ENCODE data around the gene KDM1B.

DNA sequence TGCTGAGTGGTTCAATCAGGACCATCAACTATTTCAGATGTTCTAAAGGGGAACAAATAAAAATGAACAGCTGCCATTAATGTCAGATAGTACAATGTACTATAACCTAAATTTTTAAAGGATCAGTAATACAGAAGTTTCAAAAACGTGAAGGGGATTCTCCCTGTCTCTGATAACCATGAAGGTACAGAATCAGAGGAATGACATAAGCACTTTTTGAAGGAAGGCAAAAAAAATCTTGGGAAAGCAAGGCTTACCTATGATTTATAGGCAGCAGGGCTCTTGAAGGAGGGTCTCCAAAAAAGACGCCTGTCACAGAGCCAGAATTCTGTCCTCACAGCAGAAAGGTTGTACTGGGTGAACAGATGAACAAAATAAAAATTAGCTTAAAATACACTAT, 89.0 kb downstream of the KDM1B start:
- TF ChIP-seq, protein P1, sequence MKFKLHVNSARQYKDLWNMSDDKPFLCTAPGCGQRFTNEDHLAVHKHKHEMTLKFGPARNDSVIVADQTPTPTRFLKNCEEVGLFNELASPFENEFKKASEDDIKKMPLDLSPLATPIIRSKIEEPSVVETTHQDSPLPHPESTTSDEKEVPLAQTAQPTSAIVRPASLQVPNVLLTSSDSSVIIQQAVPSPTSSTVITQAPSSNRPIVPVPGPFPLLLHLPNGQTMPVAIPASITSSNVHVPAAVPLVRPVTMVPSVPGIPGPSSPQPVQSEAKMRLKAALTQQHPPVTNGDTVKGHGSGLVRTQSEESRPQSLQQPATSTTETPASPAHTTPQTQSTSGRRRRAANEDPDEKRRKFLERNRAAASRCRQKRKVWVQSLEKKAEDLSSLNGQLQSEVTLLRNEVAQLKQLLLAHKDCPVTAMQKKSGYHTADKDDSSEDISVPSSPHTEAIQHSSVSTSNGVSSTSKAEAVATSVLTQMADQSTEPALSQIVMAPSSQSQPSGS (tag by site-specific recombination; IDR thresholded peaks at IDR 0.05; ENCODE audit: low read depth): no peak
- TF ChIP-seq MZF1 (tag by site-specific recombination; IDR thresholded peaks at IDR 0.05; ENCODE audit: borderline replicate concordance): no peak
- no peak for TF ChIP-seq TRIM28 (IDR thresholded peaks at IDR 0.05; ENCODE audit: borderline replicate concordance, low read length)
- TF ChIP-seq ZNF585B (tag by site-specific recombination; IDR thresholded peaks at IDR 0.05): no peak
- no peak for TF ChIP-seq SP2 (tag by site-specific recombination; IDR thresholded peaks at IDR 0.05)
- TF ChIP-seq ZNF404 (tag by site-specific recombination; IDR thresholded peaks at IDR 0.05): no peak
- TF ChIP-seq, protein P2, sequence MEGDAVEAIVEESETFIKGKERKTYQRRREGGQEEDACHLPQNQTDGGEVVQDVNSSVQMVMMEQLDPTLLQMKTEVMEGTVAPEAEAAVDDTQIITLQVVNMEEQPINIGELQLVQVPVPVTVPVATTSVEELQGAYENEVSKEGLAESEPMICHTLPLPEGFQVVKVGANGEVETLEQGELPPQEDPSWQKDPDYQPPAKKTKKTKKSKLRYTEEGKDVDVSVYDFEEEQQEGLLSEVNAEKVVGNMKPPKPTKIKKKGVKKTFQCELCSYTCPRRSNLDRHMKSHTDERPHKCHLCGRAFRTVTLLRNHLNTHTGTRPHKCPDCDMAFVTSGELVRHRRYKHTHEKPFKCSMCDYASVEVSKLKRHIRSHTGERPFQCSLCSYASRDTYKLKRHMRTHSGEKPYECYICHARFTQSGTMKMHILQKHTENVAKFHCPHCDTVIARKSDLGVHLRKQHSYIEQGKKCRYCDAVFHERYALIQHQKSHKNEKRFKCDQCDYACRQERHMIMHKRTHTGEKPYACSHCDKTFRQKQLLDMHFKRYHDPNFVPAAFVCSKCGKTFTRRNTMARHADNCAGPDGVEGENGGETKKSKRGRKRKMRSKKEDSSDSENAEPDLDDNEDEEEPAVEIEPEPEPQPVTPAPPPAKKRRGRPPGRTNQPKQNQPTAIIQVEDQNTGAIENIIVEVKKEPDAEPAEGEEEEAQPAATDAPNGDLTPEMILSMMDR (tag by site-specific recombination; IDR thresholded peaks at IDR 0.05): no peak
- TF ChIP-seq MEIS1 (CRISPR knock-in tag; IDR thresholded peaks at IDR 0.05; ENCODE audit: borderline replicate concordance): no peak
- TF ChIP-seq ZNF138 (tag by site-specific recombination; IDR thresholded peaks at IDR 0.05; ENCODE audit: borderline replicate concordance): no peak
- TF ChIP-seq, protein P3, sequence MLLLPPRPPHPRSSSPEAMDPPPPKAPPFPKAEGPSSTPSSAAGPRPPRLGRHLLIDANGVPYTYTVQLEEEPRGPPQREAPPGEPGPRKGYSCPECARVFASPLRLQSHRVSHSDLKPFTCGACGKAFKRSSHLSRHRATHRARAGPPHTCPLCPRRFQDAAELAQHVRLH (tag by site-specific recombination; IDR thresholded peaks at IDR 0.05): no peak
- TF ChIP-seq REPIN1 (tag by site-specific recombination; IDR thresholded peaks at IDR 0.05; ENCODE audit: low read depth): no peak
- TF ChIP-seq ZBTB20 (tag by site-specific recombination; IDR thresholded peaks at IDR 0.05): no peak
- TF ChIP-seq, protein P4, sequence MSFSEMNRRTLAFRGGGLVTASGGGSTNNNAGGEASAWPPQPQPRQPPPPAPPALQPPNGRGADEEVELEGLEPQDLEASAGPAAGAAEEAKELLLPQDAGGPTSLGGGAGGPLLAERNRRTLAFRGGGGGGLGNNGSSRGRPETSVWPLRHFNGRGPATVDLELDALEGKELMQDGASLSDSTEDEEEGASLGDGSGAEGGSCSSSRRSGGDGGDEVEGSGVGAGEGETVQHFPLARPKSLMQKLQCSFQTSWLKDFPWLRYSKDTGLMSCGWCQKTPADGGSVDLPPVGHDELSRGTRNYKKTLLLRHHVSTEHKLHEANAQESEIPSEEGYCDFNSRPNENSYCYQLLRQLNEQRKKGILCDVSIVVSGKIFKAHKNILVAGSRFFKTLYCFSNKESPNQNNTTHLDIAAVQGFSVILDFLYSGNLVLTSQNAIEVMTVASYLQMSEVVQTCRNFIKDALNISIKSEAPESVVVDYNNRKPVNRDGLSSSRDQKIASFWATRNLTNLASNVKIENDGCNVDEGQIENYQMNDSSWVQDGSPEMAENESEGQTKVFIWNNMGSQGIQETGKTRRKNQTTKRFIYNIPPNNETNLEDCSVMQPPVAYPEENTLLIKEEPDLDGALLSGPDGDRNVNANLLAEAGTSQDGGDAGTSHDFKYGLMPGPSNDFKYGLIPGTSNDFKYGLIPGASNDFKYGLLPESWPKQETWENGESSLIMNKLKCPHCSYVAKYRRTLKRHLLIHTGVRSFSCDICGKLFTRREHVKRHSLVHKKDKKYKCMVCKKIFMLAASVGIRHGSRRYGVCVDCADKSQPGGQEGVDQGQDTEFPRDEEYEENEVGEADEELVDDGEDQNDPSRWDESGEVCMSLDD (tag by site-specific recombination; IDR thresholded peaks at IDR 0.05): no peak
- no peak for TF ChIP-seq ZNF37A (tag by site-specific recombination; IDR thresholded peaks at IDR 0.05)
